CD4-positive, alpha-beta T cell (primary cell): ENCODE data around the gene HLA-DOA. TPM values are rescaled to one million over a fixed set of nuclear protein-coding genes. Genes with fewer than 3 reads are reported as not detected.

Experiments
- ATAC-seq: fragments of 200-7000 bp; cut with Tn5 transposase; one replicate; pipeline ENCODE4 v1.10.0; 2022; ENCODE audit warnings: mild to moderate bottlenecking; ENCODE audit not compliant: poor library complexity
- CTCF ChIA-PET: fragments of 350-600 bp; sonication (Branson Sonifier 250); formaldehyde crosslinking; loops from one replicate; lab custom pipeline; 2021; ENCODE audit warnings: antibody characterized with exemption, inconsistent platforms; lab: Charles Lee
- POLR2A ChIA-PET: fragments of 350-600 bp; sonication (Branson Sonifier 250); formaldehyde crosslinking; loops from one replicate; lab custom pipeline; 2021; ENCODE audit warnings: antibody characterized with exemption, inconsistent platforms; lab: Charles Lee
- DNase-seq, 14 experiments: peaks; one replicate each; pipeline ENCODE4 v3.0.0-alpha.2; 2013 to 2020; ENCODE audit warnings: mixed read lengths in 2 of 14
- H3K27ac ChIP-seq, 2 donors: one replicate each; pipeline versions ENCODE4 v1.5.1 to v1.7.0; 2013; ENCODE audit warnings: low read length in 2 of 2, low read depth in 1 of 2, mild to moderate bottlenecking in 1 of 2
- H3K27me3 ChIP-seq, 2 experiments: 1 replicate in 1 of 2; 2 replicates in 1 of 2; pipeline versions ENCODE4 v1.6.1 to v1.7.0; 2013; ENCODE audit warnings: low read length in 2 of 2, control low read depth in 1 of 2, mild to moderate bottlenecking in 1 of 2, moderate library complexity in 1 of 2; ENCODE audit not compliant: insufficient read depth in 2 of 2, control insufficient read depth in 1 of 2
- H3K36me3 ChIP-seq: one replicate; pipeline ENCODE4 v1.6.1; 2013; ENCODE audit warnings: low read length, control low read depth; ENCODE audit not compliant: insufficient read depth
- H3K4me1 ChIP-seq: one replicate; pipeline ENCODE4 v1.6.1; 2013; ENCODE audit warnings: low read length, control low read depth; ENCODE audit not compliant: insufficient read depth
- H3K4me3 ChIP-seq: one replicate; pipeline ENCODE4 v1.5.1; 2013; ENCODE audit warnings: mild to moderate bottlenecking, low read length, moderate library complexity
- H3K9me3 ChIP-seq, 2 experiments: 1 replicate in 1 of 2; 2 replicates in 1 of 2; pipeline versions ENCODE4 v1.6.1 to v1.7.0; 2013; ENCODE audit warnings: low read length in 2 of 2, mild to moderate bottlenecking in 2 of 2, control low read depth in 1 of 2, moderate library complexity in 1 of 2; ENCODE audit not compliant: control insufficient read depth in 1 of 2, insufficient read depth in 1 of 2
- H3K27ac Mint-ChIP-seq: one replicate; pipeline ENCODE4 v1.8.0; 2020; ENCODE audit warnings: mixed read lengths
- H3K27me3 Mint-ChIP-seq: one replicate; pipeline ENCODE4 v1.8.0; 2021; ENCODE audit warnings: mixed read lengths
- H3K36me3 Mint-ChIP-seq: one replicate; pipeline ENCODE4 v1.8.0; 2021; ENCODE audit warnings: low read depth, mixed read lengths
- H3K4me1 Mint-ChIP-seq: one replicate; pipeline ENCODE4 v1.8.0; 2021; ENCODE audit warnings: low read depth, mixed read lengths
- H3K4me3 Mint-ChIP-seq: one replicate; pipeline ENCODE4 v1.8.0; 2020; ENCODE audit warnings: mild to moderate bottlenecking, mixed read lengths
- H3K9me3 Mint-ChIP-seq: one replicate; pipeline ENCODE4 v1.8.0; 2020; ENCODE audit warnings: mixed read lengths
- CTCF ChIP-seq: fragments of 200-600 bp; IDR thresholded peaks from one replicate; pipeline ENCODE4 v1.8.0; 2022; ENCODE audit warnings: antibody characterized with exemption, mild to moderate bottlenecking
- intact Hi-C, 2 experiments: fragments of 100-400 bp; cut with DNase I in 1 of 2; cut with micrococcal nuclease in 1 of 2; formaldehyde crosslinking; loops; one replicate each; pipeline versions ENCODE4 v1.15.1 to v1.9.0; 2023 to 2025; cut with DNase I, micrococcal nuclease
- total RNA-seq, 174 experiments: library from RNA in 2 of 174; stranded (reverse) in 2 of 174; gene quantifications; one replicate each; pipeline ENCODE4 v1.2.3 and lab custom pipeline; 2021 to 2026

HLA-DOA gene
- total RNA-seq, 2 experiments from 2014 or later: 5.9 to 6.1 TPM

- Mint-ChIP-seq H3K4me3 (no peak overlapping the region), H3K27ac (no peak overlapping the region), H3K36me3 (no peaks in the 10 kb centered on the region), H3K9me3 (peaks cover 2% of the 10 kb centered on the region), H3K4me1 (no peaks in the 10 kb centered on the region), H3K27me3 (peaks cover 59% of the 10 kb centered on the region)
- Histone ChIP-seq H3K36me3 (no peaks in the 10 kb centered on the region), H3K27ac (no peak overlapping the region), H3K27me3 (peaks cover 8 to 13% of the 10 kb centered on the region in 2 experiments), H3K9me3 (no peaks in the 10 kb centered on the region), H3K4me3 (no peak overlapping the region), H3K4me1 (no peaks in the 10 kb centered on the region)
- ChIA-PET POLR2A (no interaction called here), CTCF (no interaction called here)
- no peak for DNase-seq
- no peak for ATAC-seq
- TF ChIP-seq CTCF: no peak
- intact Hi-C loops: no loop called here
Observed at GRCh38 chr6:33049323-33050013, 40.1 kb upstream of the HLA-DOA start.

GRCh38 chr6:33040157-33040556 lies 30.8 kb upstream of the HLA-DOA start:
- ChIA-PET POLR2A (no interaction called here), CTCF (no interaction called here)
- intact Hi-C loops: no loop called here
- H3K4me3 Mint-ChIP-seq: no peak overlapping the region
- ATAC-seq: no peak
- no peak for TF ChIP-seq CTCF
- no peaks in the 10 kb centered on the region for H3K36me3 Mint-ChIP-seq
- no peaks in the 10 kb centered on the region for H3K36me3 ChIP-seq
- no peak overlapping the region for H3K27ac ChIP-seq
- no peaks in the 10 kb centered on the region for H3K4me1 ChIP-seq
- no peak overlapping the region for H3K27ac Mint-ChIP-seq
- no peak overlapping the region for H3K4me3 ChIP-seq
- H3K27me3 Mint-ChIP-seq: peaks cover 21% of the 10 kb centered on the region
- DNase-seq: no peak
- H3K9me3 ChIP-seq: peaks cover 0 to 4% of the 10 kb centered on the region in 2 experiments
- no peaks in the 10 kb centered on the region for H3K4me1 Mint-ChIP-seq
- H3K9me3 Mint-ChIP-seq: peaks cover 7% of the 10 kb centered on the region
- H3K27me3 ChIP-seq: peaks cover under 1 to 3% of the 10 kb centered on the region in 2 experiments

- no peak for TF ChIP-seq CTCF
- no peak overlapping the region for H3K27ac ChIP-seq
- intact Hi-C loops: no loop called here
- Mint-ChIP-seq H3K36me3 (no peaks in the 10 kb centered on the region), H3K4me3 (no peak overlapping the region), H3K27me3 (peaks cover 13% of the 10 kb centered on the region), H3K4me1 (no peaks in the 10 kb centered on the region), H3K9me3 (peaks cover 5% of the 10 kb centered on the region), H3K27ac (no peak overlapping the region)
- no peak for ATAC-seq
- H3K36me3 ChIP-seq: no peaks in the 10 kb centered on the region
- CTCF ChIA-PET: interaction anchor here (1.3 kb wide), 1 partner anchor 10 kb away, joined by 3 read pairs; no protein-coding TSS in a partner anchor
- H3K4me1 ChIP-seq: no peaks in the 10 kb centered on the region
- peaks cover 0 to 3% of the 10 kb centered on the region in 2 experiments for H3K27me3 ChIP-seq
- no peak for DNase-seq
- POLR2A ChIA-PET: no interaction called here
- no peak overlapping the region for H3K4me3 ChIP-seq
- peaks cover 0 to 14% of the 10 kb centered on the region in 2 experiments for H3K9me3 ChIP-seq
Observed at GRCh38 chr6:33036535-33036934, 27.1 kb upstream of the HLA-DOA start.
